ENCODE data around the gene TTC3.
"Not testable (repeated sequence)": the region's sequence is repeated elsewhere in the genome, so short reads cannot be mapped to it uniquely, and the experiment has no call there.

The TTC3 gene, protein sequence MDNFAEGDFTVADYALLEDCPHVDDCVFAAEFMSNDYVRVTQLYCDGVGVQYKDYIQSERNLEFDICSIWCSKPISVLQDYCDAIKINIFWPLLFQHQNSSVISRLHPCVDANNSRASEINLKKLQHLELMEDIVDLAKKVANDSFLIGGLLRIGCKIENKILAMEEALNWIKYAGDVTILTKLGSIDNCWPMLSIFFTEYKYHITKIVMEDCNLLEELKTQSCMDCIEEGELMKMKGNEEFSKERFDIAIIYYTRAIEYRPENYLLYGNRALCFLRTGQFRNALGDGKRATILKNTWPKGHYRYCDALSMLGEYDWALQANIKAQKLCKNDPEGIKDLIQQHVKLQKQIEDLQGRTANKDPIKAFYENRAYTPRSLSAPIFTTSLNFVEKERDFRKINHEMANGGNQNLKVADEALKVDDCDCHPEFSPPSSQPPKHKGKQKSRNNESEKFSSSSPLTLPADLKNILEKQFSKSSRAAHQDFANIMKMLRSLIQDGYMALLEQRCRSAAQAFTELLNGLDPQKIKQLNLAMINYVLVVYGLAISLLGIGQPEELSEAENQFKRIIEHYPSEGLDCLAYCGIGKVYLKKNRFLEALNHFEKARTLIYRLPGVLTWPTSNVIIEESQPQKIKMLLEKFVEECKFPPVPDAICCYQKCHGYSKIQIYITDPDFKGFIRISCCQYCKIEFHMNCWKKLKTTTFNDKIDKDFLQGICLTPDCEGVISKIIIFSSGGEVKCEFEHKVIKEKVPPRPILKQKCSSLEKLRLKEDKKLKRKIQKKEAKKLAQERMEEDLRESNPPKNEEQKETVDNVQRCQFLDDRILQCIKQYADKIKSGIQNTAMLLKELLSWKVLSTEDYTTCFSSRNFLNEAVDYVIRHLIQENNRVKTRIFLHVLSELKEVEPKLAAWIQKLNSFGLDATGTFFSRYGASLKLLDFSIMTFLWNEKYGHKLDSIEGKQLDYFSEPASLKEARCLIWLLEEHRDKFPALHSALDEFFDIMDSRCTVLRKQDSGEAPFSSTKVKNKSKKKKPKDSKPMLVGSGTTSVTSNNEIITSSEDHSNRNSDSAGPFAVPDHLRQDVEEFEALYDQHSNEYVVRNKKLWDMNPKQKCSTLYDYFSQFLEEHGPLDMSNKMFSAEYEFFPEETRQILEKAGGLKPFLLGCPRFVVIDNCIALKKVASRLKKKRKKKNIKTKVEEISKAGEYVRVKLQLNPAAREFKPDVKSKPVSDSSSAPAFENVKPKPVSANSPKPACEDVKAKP (N-terminal part only)

DNA sequence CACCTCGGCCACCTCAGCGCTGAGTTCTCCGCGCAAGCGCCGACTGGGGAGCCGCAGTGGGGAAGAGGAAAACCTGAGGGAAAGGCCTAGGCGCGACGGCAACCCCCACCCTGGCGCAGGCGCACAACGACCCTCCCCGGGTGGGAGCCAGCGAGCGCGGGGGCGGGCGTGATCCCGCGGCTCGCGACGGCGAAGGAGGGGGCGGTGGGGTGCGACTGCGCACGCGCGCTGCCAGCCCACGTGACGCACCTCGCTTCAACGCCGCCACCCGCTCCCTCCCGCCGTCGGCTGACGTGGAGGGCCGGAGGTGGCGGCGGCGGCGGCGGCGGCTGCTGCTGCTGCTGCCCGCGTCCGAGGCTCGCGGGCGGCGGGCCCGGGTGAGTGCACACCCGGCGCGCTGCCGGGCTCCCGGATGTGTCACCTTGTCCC is at the start of gene TTC3, which contains the start of gene PIGP:
Gene TTC3, plus strand, starts transcription at position 267 of the 429 bp plus-strand sequence. CDS start 14,004 bp downstream, outside the sequence.
Gene PIGP, minus strand, starts transcription at position 84 of the 429 bp plus-strand sequence. CDS start 556 bp downstream, outside the sequence.
- DNase-seq (ENCODE audit: low read depth, low spot score), result peak; percentile 95

GRCh38 chr21:37026499-37026898 is 46.6 kb upstream of the TTC3 start:
- DNase-seq (ENCODE audit: low read depth, low spot score), result no peak

- DNase-seq (ENCODE audit: low read depth, low spot score), result no peak
These were observed 44.5 kb upstream of the TTC3 start for GRCh38 chr21:37028570-37028969.

- no peak for DNase-seq (ENCODE audit: low read depth, low spot score)
These were observed 42.2 kb upstream of the TTC3 start for GRCh38 chr21:37030864-37031263.

DNA sequence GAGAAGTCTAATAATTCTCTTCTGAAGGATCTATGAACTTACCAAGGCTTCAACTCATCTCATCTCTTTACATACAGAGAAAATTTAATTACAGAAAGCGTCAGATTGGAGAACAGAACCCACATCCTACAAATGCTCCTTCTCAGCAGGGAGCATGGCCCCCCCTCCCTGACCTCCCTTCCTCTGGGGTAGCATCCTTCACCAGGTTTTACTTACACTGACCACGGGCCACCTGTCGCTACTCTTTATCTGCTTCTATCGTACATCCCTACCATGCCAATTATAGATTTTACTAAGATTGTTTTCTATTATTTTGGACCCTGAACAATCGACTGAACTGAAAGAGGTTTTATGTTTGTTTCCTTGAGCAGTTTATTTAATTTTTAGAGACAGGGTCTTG is 40.8 kb upstream of the TTC3 start:
- no peak for DNase-seq (ENCODE audit: low read depth, low spot score)

GRCh38 chr21:37032877-37033471 is 40.1 kb upstream of the TTC3 start:
- no peak for DNase-seq (ENCODE audit: low read depth, low spot score)

DNA sequence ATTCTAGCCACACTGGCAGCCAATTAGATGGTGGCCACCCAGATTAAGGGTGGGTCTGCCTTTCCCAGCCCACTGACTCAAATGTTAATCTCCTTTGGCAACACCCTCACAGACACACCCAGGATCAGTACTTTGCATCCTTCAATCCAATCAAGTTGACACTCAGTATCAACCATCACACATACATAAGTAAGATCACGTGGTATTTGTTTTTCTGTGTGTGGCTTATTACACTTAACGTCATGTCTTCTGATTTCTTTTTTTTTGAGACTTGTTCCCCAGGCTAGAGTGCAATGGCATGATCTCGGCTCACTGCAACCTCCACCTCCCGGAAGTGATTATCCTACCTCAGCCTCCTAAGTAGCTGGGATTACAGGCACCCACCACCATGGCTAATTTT is 38.7 kb upstream of the TTC3 start:
- DNase-seq (ENCODE audit: low read depth, low spot score), result not testable (repeated sequence)

- no peak for DNase-seq (ENCODE audit: low read depth, low spot score)
These were observed 36.9 kb upstream of the TTC3 start for GRCh38 chr21:37036177-37036576.

DNA sequence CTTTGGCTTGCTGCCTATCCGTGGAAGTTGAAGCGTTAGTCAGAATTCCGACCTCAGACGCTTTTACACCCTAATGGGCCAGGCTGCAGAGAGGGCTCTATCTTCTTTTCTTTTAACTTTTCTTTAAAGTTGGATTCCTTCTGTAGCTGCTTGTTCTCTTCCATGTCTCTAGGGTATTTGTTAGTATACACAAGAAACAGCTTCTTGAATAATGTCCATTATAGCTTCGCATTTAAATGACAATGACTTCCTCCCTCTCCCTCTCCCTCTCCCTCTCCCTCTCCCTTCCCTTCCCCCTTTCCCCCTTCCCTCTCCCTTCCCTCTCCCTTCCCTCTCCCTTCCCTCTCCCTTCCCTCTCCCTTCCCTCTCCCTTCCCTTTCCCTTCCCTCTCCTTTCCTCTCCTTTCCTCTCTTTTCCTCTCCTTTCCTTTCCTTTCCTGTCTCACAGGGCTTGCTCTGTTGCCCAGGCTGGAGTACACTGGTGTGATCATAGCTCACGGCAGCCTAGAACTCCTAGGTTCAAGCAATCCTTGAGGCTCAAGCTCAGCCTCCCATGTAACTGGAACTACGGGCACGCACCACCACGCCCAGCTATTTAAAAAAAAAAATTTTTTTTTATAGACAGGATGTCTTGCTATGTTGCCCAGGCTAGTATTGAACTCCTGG is 33.5 kb upstream of the TTC3 start:
- no peak for DNase-seq (ENCODE audit: low read depth, low spot score)

- DNase-seq (ENCODE audit: low read depth, low spot score), result no peak
These were observed 32.8 kb upstream of the TTC3 start for GRCh38 chr21:37040212-37040611.

- DNase-seq (ENCODE audit: low read depth, low spot score), result no peak
These were observed 31.3 kb upstream of the TTC3 start for GRCh38 chr21:37041706-37042271.

DNA sequence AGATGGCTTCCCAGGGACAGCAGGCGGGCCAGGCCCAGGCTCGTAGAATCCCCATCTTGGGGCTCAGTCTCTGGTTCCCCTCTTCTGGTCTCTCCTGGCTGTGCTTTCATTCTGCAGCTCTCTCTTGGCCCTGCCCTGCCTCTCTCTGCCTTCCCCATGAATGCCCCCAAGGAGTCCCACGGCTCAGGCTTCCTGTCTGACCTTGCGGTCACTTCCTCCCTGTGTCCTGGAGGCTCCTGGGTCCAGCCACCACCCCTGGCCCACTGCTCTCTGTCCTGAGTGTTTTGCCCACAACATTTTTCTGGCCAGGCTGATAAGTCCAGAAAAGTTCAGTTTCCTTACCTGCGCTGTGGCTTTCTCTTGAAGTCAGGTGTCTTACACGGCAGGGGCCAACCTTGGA is 29.2 kb upstream of the TTC3 start:
- DNase-seq (ENCODE audit: low read depth, low spot score), result no peak

DNA sequence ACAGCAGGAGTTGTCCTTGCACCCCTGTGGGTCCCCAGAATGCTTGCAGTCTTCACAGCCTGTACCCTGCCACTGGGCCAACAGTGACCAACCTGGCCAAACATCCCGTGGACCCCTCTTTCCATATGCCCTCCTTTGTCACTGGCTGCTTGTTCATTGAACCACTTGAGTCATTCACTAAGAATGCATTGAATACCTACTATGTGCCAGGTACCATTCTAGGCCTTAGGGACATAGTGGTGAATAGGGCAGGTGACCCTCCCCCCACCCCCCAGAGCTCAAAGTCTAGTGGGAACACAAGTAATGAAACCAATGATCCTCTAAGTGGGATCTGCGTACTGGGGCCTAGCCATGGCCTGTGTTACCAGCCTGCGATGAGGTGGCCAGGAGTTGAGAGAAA is 28.4 kb upstream of the TTC3 start:
- DNase-seq (ENCODE audit: low read depth, low spot score), result no peak

DNA sequence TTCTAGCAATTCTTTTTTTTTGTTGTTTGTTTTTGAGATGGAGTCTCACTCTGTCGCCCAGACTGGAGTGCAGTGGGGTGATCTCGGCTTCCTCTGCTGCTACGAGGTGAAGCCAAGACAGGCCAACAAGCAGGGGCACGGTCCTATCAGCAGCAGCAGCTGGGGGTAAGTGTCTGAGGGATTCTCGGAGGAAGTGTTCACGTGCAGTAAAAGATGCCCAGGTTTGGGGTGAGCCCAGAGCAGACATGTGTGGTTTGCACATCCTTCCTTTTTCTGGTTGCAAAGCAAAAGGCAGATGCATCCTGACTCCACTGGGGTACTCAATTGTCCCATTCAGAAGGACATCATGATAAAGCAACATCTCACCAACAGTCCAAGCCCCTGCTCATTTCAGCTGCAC is 27.9 kb upstream of the TTC3 start:
- no peak for DNase-seq (ENCODE audit: low read depth, low spot score)

- no peak for DNase-seq (ENCODE audit: low read depth, low spot score)
These were observed 27.5 kb upstream of the TTC3 start for GRCh38 chr21:37045556-37045955.

DNA sequence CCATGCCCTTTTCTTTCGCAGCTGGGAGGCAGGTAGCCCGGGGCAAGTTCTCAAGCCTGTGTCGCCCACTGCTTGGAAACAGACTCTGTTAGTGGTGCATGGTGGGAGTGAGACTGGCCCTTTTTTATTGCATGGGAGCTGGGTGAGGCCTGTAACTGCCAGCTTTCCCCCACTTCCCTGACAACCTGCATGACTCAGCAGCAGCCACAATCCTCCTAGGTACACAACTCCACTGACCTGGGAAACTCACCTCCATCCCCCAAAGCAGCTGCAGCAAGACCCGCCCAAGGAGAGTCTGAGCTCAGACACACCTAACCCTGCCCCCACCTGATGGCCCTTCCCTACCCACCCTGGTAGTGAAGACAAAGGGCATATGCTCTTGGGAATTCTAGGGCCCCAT is 26.0 kb upstream of the TTC3 start:
- DNase-seq (ENCODE audit: low read depth, low spot score), result no peak

- not testable (repeated sequence) for DNase-seq (ENCODE audit: low read depth, low spot score)
These were observed 23.3 kb upstream of the TTC3 start for GRCh38 chr21:37049741-37050140.

DNA sequence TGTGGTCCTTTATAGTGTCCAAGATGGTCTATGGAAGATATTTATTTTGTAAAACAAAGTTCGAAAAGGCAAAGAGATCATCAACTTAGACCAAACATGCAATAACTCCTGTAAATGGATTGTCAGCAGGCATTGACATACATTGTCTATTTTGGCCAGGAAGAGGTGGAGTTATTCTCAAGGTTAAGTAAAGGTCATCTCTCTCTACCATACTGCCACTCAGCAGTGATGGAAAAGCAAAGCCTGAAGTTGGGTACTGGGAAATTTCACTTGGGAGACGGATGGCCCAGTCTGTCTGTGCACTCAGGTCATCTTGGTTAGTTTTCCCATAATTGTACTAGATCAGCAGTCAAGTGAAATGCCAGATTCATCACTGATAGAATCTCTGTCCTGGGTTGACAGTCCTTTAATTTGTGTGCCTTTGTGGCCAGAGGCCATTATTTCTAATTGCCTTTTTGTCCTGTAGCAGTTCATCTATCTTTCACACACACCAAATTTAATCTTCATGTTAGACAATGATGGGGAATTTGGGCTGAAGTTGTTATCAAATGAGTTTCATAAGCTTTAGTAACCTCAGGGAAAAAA is 17.7 kb upstream of the TTC3 start:
- DNase-seq (ENCODE audit: low read depth, low spot score), result no peak

DNA sequence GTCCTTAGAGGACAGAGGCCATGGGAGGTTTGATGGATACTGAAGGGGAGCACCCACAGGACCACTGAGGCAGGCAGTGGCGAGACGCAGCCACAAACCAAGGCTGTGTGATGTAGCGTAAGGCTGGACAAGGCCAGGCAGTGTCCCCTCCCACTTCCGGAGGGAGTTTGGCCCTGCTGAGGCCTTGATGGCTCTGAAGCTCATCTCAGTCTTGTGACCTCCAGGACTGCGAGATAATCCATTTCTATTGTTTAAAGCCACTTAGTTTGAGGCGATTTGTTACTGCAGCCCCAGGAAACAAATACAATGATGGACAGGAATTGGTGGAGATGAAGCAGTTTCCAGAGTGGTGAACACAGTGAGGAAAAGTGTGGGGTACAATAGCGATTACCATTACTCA is 15.4 kb upstream of the TTC3 start:
- no peak for DNase-seq (ENCODE audit: low read depth, low spot score)

- DNase-seq (ENCODE audit: low read depth, low spot score), result no peak
These were observed 14.8 kb upstream of the TTC3 start for GRCh38 chr21:37058261-37058660.
